K562 (cell line): Measurements from ENCODE around the gene DPP10.

Experiments used
- SNIP1 ChIP-seq: fragments of 450-650 bp; IDR thresholded peaks from 2 replicates; pipeline ENCODE4 v1.7.1; 2017; ENCODE audit warnings: low read depth, mild to moderate bottlenecking
- SPI1 ChIP-seq: IDR thresholded peaks from 2 replicates; pipeline ENCODE4 v1.6.1; 2011; ENCODE audit warnings: low read depth, low read length, control low read depth, borderline replicate concordance
- TAF1 ChIP-seq: IDR thresholded peaks from 2 replicates; pipeline ENCODE4 v1.6.1; 2011; ENCODE audit warnings: mild to moderate bottlenecking, low read length, moderate library complexity; ENCODE audit not compliant: insufficient read depth, control insufficient read depth, severe bottlenecking; ENCODE audit errors: extremely low read depth
- ZNF780A ChIP-seq: fragments of 250-450 bp; sonication (Bioruptor Pico); IDR thresholded peaks from 2 replicates; pipeline ENCODE4 v1.5.0; 2021; ENCODE audit warnings: mild to moderate bottlenecking
- TF ChIP-seq, protein P1 (sequence below), 3 experiments: IDR thresholded peaks in 2 of 3; conservative IDR thresholded peaks in 1 of 3; 2 replicates each; pipeline ENCODE4 v1.5.1; 2011 to 2012; ENCODE audit warnings: low read length in 3 of 3, mild to moderate bottlenecking in 3 of 3, control low read depth in 2 of 3, improper control_type of control experiment in 1 of 3, inconsistent platforms in 1 of 3, low read depth in 1 of 3, mixed read lengths in 1 of 3, moderate library complexity in 1 of 3; ENCODE audit not compliant: insufficient read depth in 2 of 3
- TF ChIP-seq, protein P2 (sequence below): sonication (generic); formaldehyde crosslinking; IDR thresholded peaks from 2 replicates; pipeline ENCODE4 v1.9.0; 2022; ENCODE audit warnings: mild to moderate bottlenecking, missing genetic modification reagents

DNA sequence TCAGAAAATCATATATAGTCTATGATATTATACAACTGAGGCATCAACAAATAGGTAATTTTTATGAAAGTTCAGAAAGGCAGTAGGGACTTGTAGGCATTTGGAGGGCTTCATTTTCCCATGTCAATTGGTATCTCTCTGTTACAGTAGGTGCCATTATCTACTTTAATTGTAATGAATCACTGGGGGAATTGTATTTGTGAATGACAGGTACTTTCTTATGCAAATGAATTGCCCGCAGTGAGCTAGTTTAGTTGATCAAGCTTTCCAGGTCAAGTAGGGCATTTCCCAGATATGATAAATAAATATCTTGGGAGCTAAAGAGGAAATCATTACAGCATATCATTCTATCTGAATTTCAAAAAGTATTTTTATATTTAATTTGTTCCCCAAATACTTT is 1116.3 kb downstream of the DPP10 start:
- TF ChIP-seq, protein P1, sequence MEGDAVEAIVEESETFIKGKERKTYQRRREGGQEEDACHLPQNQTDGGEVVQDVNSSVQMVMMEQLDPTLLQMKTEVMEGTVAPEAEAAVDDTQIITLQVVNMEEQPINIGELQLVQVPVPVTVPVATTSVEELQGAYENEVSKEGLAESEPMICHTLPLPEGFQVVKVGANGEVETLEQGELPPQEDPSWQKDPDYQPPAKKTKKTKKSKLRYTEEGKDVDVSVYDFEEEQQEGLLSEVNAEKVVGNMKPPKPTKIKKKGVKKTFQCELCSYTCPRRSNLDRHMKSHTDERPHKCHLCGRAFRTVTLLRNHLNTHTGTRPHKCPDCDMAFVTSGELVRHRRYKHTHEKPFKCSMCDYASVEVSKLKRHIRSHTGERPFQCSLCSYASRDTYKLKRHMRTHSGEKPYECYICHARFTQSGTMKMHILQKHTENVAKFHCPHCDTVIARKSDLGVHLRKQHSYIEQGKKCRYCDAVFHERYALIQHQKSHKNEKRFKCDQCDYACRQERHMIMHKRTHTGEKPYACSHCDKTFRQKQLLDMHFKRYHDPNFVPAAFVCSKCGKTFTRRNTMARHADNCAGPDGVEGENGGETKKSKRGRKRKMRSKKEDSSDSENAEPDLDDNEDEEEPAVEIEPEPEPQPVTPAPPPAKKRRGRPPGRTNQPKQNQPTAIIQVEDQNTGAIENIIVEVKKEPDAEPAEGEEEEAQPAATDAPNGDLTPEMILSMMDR (IDR thresholded peaks at IDR 0.05 in 2 of 3, conservative IDR thresholded peaks at IDR 0.05 in 1 of 3; ENCODE audit: insufficient read depth in 2 of 3, low read depth in 1 of 3, low read length in 3 of 3): no peak
- TF ChIP-seq, protein P2, sequence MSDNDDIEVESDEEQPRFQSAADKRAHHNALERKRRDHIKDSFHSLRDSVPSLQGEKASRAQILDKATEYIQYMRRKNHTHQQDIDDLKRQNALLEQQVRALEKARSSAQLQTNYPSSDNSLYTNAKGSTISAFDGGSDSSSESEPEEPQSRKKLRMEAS (CRISPR knock-in tag): no peak
- TF ChIP-seq TAF1: no peak
- TF ChIP-seq SNIP1: no peak
- TF ChIP-seq ZNF780A (CRISPR knock-in tag): no peak
- no peak for TF ChIP-seq SPI1
